NCI-H82 treated with DMSO at 0.1 percent for 48 hours (cell line): ENCODE data around the gene SMARCA4.
A peak's percentile ranks its signal among the peaks of the same experiment; 100 is the strongest.

Experiments used
- DNase-seq: peaks from one replicate; lab custom pipeline; 2025; ENCODE audit not compliant: unreplicated experiment; lab: John Stamatoyannopoulos, UW

SMARCA4 gene

DNA sequence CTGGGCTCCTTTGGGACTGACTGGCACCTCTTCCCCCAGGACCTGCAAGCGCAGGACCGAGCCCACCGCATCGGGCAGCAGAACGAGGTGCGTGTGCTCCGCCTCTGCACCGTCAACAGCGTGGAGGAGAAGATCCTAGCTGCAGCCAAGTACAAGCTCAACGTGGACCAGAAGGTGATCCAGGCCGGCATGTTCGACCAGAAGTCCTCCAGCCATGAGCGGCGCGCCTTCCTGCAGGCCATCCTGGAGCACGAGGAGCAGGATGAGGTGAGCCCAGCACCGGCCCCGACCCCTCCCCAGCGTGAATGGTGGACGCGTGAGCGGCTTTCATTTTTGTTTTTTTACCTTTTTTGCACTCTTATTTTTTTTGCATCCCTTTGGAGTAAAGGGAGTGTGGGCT lies 72.4 kb downstream of the SMARCA4 start:
- no peak for DNase-seq

DNA sequence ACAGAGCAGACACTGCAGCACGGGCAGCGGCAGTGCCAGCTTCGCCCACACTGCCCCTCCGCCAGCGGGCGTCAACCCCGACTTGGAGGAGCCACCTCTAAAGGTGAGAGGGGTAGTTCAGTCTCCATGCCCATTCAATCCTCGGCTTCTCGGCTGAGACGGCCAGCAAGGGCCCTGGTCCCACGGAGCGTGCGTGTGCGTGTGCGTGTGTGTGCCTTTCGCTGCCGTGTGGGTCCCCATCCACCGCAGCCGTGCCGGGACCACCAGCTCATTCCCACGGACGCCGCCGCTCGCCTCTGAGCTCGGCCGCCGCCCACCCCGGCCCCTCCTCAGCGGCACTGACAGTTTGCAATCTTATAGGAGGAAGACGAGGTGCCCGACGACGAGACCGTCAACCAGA lies 72.9 kb downstream of the SMARCA4 start:
- DNase-seq, result no peak

DNA sequence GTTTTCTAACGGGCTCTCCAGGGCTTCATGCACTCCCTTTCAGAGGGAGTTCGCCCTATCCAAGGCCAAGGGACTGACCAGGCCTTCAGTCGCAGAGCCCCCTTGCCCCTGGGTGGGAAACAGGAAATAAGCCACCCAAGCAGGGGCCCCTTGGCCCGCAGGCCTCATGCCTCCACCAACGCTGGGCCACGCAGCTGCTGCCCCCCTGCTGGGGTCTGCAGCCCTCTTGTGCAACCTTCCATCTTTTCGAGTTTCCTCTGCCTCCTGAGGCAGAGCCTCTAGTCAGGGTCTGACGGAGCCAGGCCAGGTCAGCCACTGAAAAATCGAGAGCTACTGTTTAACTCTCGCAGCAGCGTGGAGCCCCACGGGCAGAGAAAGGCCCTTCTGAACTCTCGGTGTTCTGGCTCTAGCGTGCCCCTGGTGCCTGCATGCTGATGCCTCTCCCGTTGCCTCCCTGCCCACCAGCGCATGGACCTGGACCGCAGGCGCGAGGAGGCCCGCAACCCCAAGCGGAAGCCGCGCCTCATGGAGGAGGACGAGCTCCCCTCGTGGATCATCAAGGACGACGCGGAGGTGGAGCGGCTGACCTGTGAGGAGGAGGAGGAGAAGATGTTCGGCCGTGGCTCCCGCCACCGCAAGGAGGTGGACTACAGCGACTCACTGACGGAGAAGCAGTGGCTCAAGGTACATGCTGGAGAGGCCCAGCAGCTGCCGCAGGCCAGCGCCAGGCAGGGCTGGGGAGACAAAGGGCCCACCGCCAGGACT lies 73.8 kb downstream of the SMARCA4 start:
- no peak for DNase-seq

DNA sequence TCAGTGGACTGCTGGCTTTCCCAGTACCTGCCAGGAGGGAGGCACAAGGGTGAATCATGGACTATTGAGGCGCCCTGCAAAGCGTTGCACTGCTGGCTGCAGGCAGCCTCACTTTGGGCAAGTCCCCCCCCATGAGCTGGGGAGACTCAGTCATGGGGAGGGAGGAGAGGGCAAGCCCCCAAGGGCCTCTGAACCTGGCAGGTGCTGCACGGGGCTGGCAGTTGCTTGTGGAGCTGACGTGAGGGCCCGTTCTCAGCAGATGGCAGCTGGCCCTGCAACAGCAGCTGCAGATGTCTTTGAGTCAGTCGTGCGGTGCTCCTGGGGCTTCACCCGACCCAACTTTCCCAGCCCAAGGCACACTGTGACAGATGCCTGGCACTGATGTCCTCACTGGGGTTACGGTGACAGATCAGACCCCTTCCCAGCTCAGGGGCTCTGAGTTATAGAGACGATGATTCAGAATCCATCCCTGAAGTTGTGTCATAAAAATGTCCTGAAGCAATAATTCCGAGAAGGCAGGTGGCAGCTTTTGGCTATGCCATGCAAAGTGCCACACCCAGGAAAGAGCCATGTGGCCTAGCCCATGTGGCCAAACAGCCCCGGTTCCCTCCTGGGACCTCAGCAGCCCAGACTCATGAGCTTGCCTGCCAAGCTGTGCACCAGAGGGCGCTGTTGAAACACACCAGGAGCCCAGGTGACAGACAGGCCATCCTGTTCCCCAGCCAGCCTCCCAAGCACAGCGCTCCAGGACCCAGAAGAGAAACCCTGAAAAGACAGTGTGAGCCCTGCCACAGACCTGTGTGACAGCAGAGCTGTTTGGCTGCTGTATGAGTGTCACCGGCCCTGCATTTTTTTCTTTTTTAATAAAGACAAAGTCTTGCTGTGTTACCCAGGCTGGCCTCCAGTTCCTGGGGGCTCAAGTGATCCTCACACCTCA lies 74.9 kb downstream of the SMARCA4 start:
- peak; percentile 0 for DNase-seq

DNA sequence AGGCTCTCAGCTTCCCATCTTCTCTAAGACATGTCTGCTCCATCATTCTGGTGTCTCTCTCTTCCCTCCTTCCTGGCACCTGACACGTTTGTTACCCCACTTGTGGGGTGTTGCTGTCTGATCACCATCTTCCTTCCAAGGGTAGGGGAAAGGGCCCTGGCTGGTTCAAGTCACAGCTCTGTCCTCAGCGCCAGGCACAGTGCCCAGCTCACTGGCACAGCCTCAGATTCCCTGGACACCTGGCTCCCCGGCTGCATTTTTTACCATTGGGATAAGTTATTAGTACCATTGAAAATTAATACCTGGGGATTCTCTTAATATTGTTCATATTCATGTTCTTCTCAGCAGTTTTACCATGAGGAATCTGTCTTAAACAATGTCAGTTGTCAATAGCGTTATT lies 77.7 kb downstream of the SMARCA4 start:
- DNase-seq, result no peak

DNA sequence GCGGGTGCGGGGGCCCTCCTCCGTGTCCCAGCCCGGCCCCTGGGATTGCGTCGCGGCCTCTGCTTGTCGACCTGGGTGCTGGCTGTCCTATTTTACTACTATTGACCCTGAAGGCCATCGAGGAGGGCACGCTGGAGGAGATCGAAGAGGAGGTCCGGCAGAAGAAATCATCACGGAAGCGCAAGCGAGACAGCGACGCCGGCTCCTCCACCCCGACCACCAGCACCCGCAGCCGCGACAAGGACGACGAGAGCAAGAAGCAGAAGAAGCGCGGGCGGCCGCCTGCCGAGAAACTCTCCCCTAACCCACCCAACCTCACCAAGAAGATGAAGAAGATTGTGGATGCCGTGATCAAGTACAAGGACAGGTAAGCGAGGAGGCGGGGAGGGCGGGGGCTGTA lies 80.4 kb downstream of the SMARCA4 start:
- no peak for DNase-seq

DNA sequence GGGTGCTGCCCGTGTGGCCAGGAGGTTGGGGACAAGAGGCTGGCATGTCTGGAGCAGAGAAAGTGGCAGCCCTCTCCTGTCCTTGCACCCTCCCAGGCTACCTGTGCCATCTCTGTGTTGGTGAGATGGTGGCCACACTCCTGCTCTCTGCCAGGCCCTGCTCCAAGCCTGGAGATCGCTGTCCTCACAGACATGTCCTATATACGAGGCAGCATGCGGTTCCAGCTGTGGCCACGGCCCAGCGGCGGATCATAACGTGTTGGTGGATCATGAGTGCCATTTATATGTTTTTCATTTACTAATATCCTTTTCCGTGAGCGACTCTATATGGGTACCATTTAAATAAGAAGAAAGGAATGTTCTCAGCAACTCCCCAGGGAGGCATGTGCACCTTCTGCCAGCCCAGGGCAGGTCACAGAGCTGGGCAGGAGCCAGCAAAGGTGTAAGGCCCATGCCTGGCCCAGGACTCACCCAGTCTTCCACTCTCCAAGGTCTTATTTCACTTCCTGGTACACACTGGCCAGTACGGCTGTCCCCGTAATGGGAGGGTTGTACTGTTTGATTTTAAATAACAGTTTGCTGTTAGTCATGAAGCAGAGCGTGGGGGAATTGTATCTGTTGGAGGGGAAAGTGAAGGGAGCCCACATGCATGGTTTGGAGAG lies 81.3 kb downstream of the SMARCA4 start:
- no peak for DNase-seq

DNA sequence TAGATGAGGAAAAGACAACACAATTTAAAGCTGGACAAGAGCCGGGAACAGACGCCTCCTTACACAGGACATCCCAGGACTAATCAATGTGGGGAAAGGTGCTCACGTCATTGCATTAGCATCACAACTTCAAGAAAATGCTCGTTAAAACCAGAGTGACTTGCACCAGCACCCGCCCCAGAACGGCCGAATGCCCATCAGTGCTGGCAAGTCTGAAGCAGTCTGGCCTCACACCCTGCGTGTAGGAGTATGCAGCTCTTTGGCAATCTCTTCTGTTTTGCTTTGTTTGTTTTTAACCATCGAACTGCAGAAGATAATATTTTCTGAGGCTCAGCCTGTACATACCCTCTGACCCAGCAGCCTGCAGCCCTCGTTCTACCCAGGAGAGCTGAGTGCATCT lies 83.6 kb downstream of the SMARCA4 start:
- no peak for DNase-seq

DNA sequence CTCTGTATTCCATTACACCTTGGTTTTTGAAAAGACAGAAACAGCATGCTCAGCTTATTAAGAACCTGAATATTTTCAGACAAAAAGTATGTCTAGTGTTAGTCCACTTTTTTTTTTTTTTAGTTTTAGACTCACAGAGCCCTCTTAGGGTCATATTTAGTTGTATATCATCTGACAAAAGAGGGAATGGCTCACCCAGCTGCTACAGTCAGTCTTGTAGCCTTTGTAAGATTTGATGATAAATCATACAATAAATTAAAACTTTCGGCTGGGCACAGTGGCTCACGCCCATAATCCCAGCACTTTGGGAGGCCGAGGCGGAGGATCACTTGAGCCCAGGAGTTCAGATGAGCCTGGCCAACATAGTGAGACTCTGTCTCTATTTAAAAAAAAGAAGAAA lies 84.7 kb downstream of the SMARCA4 start:
- DNase-seq, result no peak

DNA sequence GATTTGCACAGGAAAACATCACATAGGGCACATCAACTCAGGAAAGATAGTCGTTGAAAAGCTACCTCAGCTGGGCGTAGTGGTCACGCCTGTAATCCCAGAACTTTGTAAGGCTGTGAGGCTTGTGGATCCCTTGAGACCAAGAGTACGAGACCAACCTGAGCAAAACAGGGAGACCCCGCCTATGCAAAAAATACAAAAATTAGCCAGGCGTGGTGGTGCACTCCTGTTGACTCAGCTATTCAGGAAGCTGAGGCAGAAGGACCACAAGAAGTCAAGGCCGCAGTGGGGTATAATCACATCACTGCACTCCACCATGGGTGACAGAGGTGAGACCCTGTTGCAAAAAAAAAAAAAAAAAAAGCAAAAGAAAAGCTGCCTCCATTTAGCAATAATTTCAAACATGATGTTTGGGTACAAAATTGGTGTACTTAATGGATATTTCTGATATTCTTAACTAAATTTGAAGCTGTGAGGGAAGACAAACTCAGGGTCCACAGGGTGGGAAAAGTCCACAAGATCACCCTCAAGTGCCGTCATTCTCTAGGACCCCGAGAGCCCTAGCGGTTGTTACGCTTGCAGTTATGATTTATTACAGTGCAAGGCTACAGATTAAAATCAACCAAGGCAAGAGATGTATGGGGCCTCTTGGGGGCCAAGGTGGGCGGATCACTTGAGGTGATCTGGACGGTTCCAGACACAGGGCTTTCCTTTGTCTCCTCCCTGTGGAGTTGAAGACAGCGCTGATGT lies 86.0 kb downstream of the SMARCA4 start:
- DNase-seq, result no peak

DNA sequence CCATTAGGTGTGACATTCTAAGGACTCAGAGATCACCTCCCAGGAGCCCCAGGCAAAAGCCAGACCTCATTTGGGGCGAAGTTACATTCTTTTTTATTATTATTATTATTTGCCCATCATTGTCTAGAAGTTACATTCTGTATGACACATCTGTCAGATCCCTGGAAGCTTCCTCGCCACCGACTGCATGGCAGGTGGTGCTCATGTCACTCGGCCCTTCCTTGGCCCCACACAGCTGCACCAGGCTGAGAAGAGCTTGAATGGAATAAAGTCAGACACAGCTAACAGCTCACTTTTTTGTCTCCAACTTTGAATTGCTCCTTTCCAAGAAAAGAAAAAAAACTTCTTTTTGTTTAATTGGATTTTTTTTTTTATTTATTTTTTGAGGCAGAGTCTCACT lies 87.0 kb downstream of the SMARCA4 start:
- DNase-seq, result no peak

DNA sequence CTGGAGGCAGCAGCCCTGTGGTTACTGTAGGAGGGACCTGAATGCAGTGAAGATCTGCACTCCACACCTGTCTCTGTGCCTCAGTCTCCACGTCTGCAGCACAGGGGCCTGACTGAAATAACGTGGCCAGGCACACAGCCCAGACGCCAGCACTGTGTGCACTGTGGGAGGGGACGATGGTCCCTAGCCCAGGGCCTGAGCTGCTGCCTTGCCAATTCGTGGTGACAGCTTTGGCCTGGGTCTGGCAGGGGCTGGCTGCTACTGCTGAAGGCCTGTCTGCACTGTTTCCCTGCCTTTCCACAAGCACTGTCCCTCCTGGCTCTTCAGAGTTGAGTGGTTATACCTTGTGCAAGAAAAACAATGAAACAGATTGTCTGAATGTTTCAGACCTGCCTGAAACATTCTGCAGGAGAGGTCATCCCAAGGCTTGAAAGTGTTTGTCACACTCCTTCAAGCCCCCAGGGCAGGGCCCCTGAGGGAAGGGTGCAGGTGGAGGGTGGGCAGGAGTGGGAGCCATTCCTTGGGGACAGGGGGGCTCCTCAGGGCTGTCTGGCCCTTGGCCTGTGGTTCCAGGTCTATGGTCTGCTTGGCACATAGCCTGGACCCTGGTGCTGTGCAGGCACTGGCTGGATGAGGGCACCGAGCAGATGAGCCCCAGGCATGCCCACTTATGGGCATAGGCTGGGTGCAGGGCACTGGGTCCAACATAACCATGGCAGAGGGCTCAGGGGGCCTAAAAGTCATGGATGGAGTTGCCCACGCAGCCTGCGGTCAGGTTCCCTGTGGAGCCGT lies 89.7 kb downstream of the SMARCA4 start:
- no peak for DNase-seq

DNA sequence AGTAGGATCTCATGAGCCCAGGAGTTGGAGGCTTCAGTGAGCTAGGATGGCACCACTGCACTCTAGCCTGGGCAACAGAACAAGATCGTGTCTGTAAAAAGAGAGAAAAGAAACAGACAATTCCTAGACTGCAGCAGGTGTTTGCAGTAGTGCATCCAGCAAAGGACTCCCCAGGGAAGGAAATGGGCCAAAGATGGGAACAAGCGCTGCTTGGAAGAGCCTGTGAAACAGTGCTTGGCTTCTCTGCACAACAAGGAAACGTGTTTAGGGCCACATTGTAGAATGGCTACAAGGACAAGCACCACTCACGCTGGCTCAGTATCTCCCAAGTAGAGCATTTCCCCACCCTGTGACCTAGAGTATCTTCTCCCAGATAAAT lies 93.0 kb downstream of the SMARCA4 start:
- DNase-seq, result no peak

DNA sequence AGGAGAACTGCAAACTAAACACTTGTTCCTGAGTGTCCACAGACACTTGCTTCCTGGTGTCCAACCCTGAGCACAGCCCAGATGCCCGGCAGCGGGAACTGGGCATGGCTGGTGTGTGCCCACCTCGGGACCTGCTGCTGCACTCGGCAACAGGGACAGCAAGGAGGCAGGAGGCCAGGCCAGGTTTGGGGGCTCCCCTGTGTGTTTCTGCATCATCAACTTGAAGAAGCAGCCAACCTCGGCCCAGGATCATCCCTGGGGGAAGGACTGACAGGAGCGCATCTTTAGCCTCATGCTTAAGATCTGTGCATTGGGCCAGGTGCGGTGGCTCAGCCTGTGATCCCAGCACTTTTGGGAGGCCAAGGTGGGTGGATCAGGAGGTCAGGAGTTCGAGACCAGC lies 93.4 kb downstream of the SMARCA4 start:
- no peak for DNase-seq

DNA sequence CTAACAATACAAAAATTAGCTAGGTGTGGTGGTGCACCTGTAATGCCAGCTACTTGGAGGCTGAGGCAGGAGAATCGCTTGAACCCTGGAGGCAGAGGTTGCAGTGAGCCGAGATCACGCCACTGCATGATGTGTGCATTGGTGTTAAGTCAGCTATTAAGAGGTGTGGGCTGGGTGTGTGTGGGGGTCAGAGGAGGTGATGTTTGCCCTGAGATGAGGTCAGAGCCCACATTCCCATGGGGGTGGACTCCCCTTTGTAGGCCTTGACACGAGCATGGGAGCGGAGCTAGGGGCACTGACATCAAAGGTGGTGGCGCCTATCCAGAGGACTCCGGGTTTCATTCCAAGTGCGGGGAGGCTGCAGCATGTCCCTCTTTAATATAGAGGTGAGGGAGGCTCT lies 93.8 kb downstream of the SMARCA4 start:
- DNase-seq, result no peak

DNA sequence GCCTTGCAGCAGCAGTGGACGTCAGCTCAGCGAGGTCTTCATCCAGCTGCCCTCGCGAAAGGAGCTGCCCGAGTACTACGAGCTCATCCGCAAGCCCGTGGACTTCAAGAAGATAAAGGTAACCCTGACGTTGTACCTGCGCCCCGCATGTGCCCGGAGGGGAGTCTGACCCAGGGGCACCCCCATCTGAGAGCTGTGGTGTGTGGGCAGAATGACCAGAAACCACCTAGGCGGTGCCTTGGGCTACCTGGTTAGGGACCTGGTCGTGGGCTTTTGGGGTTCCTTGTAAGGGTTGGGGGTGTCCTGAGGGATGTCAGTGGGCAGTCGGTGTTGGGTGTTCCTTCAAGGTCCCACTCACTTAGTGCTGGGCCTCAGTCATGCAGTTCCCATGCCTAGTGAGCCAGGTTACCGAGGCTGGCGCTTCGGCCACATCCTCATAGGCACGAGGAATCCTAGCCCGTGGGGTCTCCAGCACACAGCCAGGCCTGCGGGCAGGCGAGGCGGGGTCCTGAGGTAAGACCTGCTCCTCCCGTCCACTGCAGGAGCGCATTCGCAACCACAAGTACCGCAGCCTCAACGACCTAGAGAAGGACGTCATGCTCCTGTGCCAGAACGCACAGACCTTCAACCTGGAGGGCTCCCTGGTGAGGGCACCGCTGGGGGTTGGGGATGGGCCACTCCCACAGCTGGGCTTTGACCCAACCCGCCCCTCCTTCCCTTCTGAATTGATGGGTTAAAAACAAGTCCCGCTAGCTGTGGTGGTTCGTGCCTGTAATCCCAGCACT lies 97.6 kb downstream of the SMARCA4 start:
- DNase-seq, result no peak

DNA sequence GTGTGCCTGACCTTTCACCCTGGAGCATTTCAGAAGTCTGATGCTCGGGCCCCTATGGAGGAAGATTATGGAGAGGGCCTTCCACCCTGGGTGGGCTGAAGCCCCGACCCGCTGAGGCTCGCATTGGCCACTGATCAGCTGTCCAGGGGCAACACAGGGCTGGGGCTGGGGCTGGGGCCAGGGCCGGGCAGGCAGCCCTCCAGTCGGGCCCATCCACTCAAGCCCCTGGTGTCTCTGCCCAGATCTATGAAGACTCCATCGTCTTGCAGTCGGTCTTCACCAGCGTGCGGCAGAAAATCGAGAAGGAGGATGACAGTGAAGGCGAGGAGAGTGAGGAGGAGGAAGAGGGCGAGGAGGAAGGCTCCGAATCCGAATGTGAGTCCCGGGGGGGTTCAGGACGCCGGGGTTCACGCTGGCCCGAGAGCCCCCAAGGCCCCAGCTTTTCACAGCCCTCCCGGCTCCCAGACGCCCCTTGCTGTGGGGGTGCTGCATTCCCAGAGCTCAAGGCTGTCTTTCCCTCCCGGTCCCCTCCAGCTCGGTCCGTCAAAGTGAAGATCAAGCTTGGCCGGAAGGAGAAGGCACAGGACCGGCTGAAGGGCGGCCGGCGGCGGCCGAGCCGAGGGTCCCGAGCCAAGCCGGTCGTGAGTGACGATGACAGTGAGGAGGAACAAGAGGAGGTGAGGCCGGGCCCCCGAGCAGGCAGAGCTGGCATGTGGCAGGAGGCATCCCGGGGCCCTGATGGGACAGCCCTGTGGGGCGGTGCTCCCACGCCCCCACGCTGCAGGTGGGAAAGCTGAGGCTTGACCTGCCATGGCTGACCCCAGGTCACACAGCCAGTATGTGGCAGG lies 98.9 kb downstream of the SMARCA4 start:
- no peak for DNase-seq

DNA sequence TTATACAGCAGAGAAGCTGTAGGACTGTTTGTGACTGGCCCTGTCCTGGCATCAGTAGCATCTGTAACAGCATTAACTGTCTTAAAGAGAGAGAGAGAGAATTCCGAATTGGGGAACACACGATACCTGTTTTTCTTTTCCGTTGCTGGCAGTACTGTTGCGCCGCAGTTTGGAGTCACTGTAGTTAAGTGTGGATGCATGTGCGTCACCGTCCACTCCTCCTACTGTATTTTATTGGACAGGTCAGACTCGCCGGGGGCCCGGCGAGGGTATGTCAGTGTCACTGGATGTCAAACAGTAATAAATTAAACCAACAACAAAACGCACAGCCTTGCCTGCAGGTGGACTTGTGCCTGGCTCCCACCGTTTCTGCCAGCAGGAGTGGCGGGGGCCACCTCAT lies 101.1 kb downstream of the SMARCA4 start:
- DNase-seq, result no peak

DNA sequence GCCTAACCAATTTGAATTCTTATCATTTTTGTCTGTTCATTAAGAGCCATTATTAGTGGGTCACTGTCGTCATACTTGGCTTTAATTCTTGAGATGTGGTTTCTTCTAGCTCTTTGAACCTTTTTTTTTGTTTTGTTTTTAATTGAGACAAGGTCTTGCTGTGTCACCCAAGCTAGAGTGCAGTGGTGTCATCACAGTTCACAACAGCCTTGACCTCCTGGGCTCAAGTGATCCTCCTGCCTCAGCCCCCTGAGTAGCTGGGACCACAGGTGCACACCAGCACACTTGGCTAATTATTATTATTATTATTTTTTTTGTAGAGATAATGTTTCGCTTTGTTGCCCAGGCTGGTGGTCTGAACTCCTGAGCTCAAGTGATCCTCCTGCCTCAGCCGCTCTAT lies 102.6 kb downstream of the SMARCA4 start:
- no peak for DNase-seq
